T-helper 1 cell (primary cell): ENCODE results near the gene CCDC127.
"Not testable (repeated sequence)": the region's sequence is repeated elsewhere in the genome, so short reads cannot be mapped to it uniquely, and the experiment has no call there.

Experiments used
- DNase-seq, 5 donors: peaks; one replicate each; pipeline ENCODE4 v3.0.0-alpha.2; 2012 to 2020
- total RNA-seq, 4 donors: gene quantifications; one replicate each; lab custom pipeline; 2026; lab: John Stamatoyannopoulos, UW

CCDC127 gene, protein sequence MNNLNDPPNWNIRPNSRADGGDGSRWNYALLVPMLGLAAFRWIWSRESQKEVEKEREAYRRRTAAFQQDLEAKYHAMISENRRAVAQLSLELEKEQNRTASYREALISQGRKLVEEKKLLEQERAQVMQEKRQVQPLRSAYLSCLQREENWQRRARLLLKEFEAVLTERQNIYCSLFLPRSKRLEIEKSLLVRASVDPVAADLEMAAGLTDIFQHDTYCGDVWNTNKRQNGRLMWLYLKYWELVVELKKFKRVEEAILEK
- total RNA-seq: 7.1 to 15.3 (median 9.8) reads per million in 4 donors

- DNase-seq: peak; percentile 97 to 100 (median 98)
Measured at GRCh38 chr5:217494-218456, at the start of gene CCDC127, which contains the start of gene SDHA. CCDC127 (minus strand) TSS chr5:218153; CDS start chr5:216849, 1,304 bp downstream. SDHA (plus strand) TSS chr5:218320; CDS start chr5:218356, 36 bp downstream.

- DNase-seq: no peak
Measured at GRCh38 chr5:267716-268115, 49.8 kb upstream of the CCDC127 start.

DNA sequence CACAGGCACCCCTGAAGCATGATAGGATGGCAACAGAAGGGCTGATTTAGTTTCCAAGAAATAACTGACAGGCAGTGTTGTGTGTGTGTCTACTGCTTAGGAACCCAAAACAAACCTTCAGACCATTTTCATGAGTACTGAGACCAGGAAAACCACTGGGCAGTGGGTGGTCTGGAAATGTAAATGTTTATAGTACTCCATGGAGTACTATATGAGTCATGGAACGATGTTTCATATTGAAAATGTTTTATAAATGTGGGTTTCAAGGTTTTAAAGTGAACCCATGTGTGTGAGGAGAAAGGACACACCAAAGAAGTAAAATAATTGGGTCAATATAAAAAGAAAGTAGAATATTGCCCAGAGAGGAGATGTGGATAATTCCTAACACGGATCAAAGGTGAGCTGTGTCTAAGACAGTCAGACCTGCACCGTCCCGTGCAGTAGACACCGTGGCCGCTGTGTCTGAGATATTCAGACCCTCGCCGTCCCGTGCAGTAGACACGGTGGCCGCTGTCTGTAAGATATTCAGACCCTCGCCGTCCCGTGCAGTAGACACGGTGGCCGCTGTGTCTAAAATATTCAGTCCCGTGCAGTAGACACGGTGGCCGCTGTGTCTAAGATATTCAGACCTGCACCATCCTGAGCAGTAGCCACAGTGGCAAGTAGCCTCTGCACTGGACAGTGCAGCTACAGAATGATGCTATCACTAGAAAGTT lies 48.5 kb upstream of the CCDC127 start:
- DNase-seq: not testable (repeated sequence)

DNA sequence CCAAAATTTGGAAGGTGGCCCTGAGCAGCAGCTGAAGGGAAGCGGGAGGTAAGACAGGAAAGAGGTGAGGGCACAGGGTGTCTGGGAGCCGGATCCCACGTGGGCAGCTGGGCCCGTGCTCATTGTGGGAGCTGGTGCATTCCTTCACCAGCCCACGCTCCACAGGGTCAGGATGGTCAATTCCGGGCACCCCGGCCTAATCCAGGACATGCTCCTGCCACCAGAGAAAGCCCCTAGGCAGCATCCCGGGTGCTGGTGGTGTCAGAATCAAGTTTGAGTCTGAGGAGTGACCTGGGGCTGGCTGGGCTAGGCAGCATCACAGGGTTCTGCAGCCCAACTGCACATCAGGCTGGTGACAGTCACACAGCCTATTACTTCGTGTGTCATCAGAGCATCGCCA lies 46.4 kb upstream of the CCDC127 start:
- no peak for DNase-seq

DNA sequence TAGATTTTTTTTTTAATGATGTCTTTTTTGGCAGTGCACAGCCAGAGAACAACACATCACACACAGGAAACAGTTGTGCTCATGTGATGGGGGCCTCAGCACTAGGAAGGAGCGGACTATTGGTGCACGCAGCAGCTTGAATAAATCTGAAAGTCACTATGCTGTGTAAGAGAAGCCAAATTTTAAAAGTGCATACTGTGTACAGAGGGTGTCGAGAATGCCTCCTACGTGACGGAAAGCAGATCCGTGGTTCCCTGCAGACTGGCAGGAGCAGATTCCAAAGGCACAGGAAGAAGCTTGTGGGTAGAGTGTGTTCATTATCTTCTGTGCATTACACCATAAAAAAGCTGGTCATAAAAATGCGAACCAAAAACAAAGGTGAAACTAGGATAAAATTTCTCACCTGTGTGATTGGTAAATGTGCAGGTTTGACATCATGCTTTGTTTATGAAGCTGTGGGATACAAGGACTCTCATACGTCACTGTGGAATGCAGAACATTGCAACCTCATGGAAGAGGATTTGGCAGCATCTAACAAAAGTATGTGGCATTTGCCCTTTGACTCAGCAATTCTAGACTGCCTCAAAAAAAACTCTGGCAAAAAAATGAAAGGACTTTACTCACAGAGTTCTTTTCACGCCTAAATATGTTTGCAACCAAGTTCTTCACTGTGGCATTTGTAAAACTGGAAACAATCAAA lies 45.5 kb upstream of the CCDC127 start:
- not testable (repeated sequence) for DNase-seq

DNA sequence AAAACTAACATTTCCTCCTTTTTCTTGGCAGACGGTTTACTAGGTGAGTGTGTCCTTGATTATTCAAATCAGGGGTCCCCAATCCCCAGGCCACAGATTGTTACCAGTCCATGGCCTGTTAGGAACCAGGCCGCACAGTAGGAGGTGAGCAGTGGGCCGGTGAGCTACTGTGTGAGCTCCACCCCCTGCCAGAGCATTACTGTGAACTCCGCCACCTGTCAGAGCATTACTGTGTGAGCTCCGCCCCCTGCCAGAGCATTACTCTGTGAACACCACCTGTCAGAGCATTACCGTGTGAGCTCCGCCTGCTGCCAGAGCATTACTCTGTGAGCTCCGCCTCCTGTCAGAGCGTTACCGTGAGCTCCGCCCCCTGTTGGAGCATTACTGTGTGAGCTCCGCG lies 39.2 kb upstream of the CCDC127 start:
- DNase-seq: no peak

DNA sequence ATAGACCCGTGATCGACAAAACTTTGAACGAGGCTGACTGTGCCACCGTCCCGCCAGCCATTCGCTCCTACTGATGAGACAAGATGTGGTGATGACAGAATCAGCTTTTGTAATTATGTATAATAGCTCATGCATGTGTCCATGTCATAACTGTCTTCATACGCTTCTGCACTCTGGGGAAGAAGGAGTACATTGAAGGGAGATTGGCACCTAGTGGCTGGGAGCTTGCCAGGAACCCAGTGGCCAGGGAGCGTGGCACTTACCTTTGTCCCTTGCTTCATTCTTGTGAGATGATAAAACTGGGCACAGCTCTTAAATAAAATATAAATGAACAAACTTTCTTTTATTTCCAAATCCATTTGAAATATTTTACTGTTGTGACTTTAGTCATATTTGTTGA lies 38.4 kb upstream of the CCDC127 start:
- not testable (repeated sequence) for DNase-seq

DNA sequence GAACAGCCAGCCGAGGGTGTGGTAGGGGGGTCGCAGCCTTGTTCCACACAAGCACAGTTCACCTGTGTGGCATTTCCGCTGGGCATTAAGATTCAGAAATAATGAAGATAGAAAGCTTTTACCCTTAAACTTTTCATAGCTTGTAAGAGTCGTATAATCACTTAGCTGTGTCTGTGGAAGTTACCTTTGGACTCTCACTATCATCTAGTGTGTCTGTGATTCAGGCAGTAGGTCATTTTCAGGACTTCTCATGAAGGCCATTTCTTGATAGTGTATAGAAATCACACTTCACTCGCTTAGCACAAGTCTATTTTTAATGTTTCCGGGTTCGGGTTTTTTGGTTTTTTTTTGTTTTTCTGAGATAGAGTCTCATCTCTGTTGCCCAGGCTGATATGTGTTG lies 37.2 kb upstream of the CCDC127 start:
- not testable (repeated sequence) for DNase-seq

DNA sequence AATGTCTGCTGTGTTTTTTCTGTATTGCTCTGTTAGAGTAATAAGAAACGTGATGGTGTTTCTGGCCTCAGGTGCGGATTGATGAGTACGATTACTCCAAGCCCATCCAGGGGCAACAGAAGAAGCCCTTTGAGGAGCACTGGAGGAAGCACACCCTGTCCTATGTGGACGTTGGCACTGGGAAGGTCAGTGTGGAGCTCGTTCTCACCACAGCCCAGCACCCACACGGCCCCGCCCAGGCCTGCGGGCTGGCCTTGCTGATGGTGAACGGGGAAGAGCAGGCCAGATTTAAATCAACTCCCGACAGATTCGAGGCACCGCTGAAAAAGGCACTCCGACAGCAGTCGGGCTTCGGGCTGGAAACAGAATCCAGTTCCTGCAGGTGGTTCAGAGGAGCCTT lies 36.4 kb upstream of the CCDC127 start:
- not testable (repeated sequence) for DNase-seq

DNA sequence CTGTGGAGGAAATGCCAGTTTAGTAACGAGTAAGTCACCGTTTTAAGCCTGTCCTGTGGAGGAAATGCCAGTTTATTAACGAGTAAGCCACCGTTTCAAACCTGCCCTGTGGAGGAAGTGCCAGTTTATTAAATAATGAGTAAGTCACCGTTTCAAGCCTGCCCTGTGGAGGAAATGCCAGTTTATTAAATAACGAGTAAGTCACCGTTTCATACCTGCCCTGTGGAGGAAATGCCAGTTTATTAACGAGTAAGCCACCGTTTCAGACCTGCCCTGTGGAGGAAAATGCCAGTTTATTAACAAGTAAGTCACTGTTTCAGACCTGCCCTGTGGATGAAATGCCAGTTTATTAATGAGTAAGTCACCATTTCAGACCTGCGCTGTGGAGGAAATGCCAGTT lies 34.6 kb upstream of the CCDC127 start:
- peak in 1 of 5 donors; percentile 47 for DNase-seq

- DNase-seq: not testable (repeated sequence)
Measured at GRCh38 chr5:251975-252374, 34.0 kb upstream of the CCDC127 start.

GRCh38 chr5:251538-251937 lies 33.6 kb upstream of the CCDC127 start:
- not testable (repeated sequence) for DNase-seq

GRCh38 chr5:251016-251415 lies 33.1 kb upstream of the CCDC127 start:
- not testable (repeated sequence) for DNase-seq

DNA sequence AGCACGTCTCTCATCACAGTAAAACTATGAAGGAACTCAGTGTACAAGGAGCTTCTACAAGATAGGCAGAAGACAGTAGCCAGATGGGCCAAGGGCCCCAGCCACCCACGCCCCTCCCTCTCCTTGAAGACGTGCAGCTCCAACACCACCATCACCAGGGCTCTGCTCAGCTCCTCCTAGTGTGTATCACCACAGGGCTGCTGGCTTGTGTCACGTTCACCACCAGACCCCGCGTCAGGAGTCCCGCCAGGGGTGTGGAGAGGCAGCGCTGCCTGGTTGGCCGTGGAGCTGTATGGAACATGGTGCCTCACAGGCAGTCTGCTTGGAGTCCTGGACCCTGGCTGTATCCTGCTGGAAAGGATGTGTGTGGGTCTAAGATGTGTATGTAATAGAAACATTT lies 32.4 kb upstream of the CCDC127 start:
- not testable (repeated sequence) for DNase-seq

GRCh38 chr5:245717-246116 lies 27.8 kb upstream of the CCDC127 start:
- DNase-seq: not testable (repeated sequence)

- DNase-seq: not testable (repeated sequence)
Measured at GRCh38 chr5:243683-244367, 25.9 kb upstream of the CCDC127 start.

DNA sequence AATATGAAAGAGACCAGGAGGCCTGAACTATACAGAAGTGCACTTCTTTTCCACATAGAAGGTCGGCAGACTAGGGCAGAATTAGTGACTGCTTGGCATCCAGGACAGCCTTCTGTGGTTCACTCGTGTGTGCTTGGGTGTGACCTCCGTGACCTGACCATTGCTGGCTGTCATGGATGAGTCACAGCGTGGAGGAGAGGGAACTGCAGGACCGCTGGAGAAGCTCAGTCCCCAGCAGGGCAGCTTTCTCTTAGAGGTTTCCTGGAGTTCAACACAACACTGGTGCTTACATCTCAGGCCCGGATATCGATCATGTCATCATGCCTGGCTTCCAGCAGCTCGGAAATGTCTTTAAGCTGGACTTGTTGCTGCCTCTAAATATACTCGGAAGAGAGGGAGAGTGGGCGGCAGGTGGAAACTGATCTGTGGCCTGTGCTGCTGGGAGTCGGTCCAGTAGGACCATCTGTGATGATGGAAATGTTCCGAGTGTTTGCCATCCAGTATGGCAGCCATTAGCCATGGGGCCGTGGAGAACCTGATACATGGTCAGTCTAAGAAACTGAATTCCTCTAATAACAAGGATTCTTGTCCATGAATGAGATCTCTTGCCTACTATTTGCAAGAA lies 23.2 kb upstream of the CCDC127 start:
- DNase-seq: not testable (repeated sequence)

DNA sequence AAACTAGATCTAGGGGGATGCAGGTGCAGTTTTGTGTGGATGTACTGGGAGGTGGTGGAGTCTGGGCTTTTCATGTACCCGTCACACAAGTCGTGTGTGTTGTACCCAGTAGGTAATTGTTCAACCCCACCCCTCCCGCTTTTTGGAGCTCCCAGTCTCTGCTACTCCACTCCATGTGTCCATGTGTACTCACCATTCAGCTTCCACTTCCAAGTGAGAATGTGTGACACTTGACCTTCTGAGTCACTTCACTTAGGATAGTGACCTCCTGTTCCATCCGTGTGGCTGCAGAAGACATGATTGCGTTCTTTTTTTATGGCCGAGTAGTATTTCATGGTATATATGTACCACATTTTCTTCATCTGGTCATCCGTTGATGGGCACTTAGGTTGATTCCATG lies 22.6 kb upstream of the CCDC127 start:
- not testable (repeated sequence) for DNase-seq

- DNase-seq: not testable (repeated sequence)
Measured at GRCh38 chr5:237931-238330, 20.0 kb upstream of the CCDC127 start.

GRCh38 chr5:235527-235926 lies 17.6 kb upstream of the CCDC127 start:
- DNase-seq: not testable (repeated sequence)

GRCh38 chr5:234450-234849 lies 16.5 kb upstream of the CCDC127 start:
- DNase-seq: no peak
